ENCODE measurements around the gene VPS26C.
"Not testable (repeated sequence)": the region's sequence is repeated elsewhere in the genome, so short reads cannot be mapped to it uniquely, and the experiment has no call there.

The VPS26C gene

GRCh38 chr21:37267269-37268185, at the start of gene VPS26C:
Gene VPS26C, minus strand, starts transcription at chr21:37267334. Its CDS starts 40 bp downstream, at chr21:37267294.
- peak; percentile 99 for DNase-seq

GRCh38 chr21:37316072-37316471, 48.9 kb upstream of the VPS26C start:
- not testable (repeated sequence) for DNase-seq

GRCh38 chr21:37300114-37300751, 33.1 kb upstream of the VPS26C start:
- DNase-seq, result no peak

GRCh38 chr21:37297364-37297763, 30.2 kb upstream of the VPS26C start:
- DNase-seq, result no peak

GRCh38 chr21:37294679-37295078, 27.5 kb upstream of the VPS26C start:
- no peak for DNase-seq

GRCh38 chr21:37292941-37293340, 25.8 kb upstream of the VPS26C start:
- no peak for DNase-seq

- no peak for DNase-seq
Observed at GRCh38 chr21:37292041-37292440, 24.9 kb upstream of the VPS26C start.

- not testable (repeated sequence) for DNase-seq
Observed at GRCh38 chr21:37283191-37283710, 16.1 kb upstream of the VPS26C start.

- DNase-seq, result not testable (repeated sequence)
Observed at GRCh38 chr21:37282602-37283001, 15.5 kb upstream of the VPS26C start.

GRCh38 chr21:37281993-37282392, 14.9 kb upstream of the VPS26C start:
- no peak for DNase-seq

GRCh38 chr21:37281579-37281978, 14.4 kb upstream of the VPS26C start:
- DNase-seq, result no peak

- DNase-seq, result not testable (repeated sequence)
Observed at GRCh38 chr21:37279271-37279670, 12.1 kb upstream of the VPS26C start.

GRCh38 chr21:37278199-37278598, 11.1 kb upstream of the VPS26C start:
- no peak for DNase-seq

- DNase-seq, result no peak
Observed at GRCh38 chr21:37276377-37276776, 9.2 kb upstream of the VPS26C start.

GRCh38 chr21:37273911-37274690, 7.0 kb upstream of the VPS26C start:
- DNase-seq, result no peak

- DNase-seq, result no peak
Observed at GRCh38 chr21:37273440-37273839, 6.3 kb upstream of the VPS26C start.

- no peak for DNase-seq
Observed at GRCh38 chr21:37272897-37273296, 5.8 kb upstream of the VPS26C start.

- DNase-seq, result no peak
Observed at GRCh38 chr21:37270576-37271365, 3.6 kb upstream of the VPS26C start.

- no peak for DNase-seq
Observed at GRCh38 chr21:37269481-37269880, 2.3 kb upstream of the VPS26C start.

- no peak for DNase-seq
Observed at GRCh38 chr21:37268186-37268503, 1.0 kb upstream of the VPS26C start.

- peak; percentile 75 for DNase-seq
Observed at GRCh38 chr21:37266515-37267221, 466 bp downstream of the VPS26C start.

- no peak for DNase-seq
Observed at GRCh38 chr21:37264808-37265207, 2.3 kb downstream of the VPS26C start.
